Endodermal cell (in vitro differentiated cells): ENCODE results near the gene MRPS11. TPM values are rescaled to one million over a fixed set of nuclear protein-coding genes. Genes with fewer than 3 reads are reported as not detected.
"Not testable (repeated sequence)": the region's sequence is repeated elsewhere in the genome, so short reads cannot be mapped to it uniquely, and the experiment has no call there.

Experiments used
- DNase-seq: peaks from one replicate; pipeline ENCODE4 v3.0.0-alpha.2; 2017
- H3K27ac ChIP-seq: 2 replicates; pipeline ENCODE4 v1.5.1; 2013; ENCODE audit warnings: mild to moderate bottlenecking, low read depth, low read length, moderate library complexity
- H3K27me3 ChIP-seq: 2 replicates; pipeline ENCODE4 v1.6.1; 2013; ENCODE audit warnings: mild to moderate bottlenecking, low read length, moderate library complexity; ENCODE audit not compliant: insufficient read depth, control insufficient read depth, poor library complexity, severe bottlenecking
- H3K36me3 ChIP-seq: 2 replicates; pipeline ENCODE4 v1.7.0; 2013; ENCODE audit warnings: mild to moderate bottlenecking, low read length, moderate library complexity; ENCODE audit not compliant: control insufficient read depth, insufficient read depth
- H3K4me1 ChIP-seq: one replicate; pipeline ENCODE4 v1.7.0; 2013; ENCODE audit warnings: low read length; ENCODE audit not compliant: control insufficient read depth, insufficient read depth
- H3K4me3 ChIP-seq: 2 replicates; pipeline ENCODE4 v1.5.1; 2013; ENCODE audit warnings: mild to moderate bottlenecking, low read length, moderate library complexity
- H3K9ac ChIP-seq: 2 replicates; pipeline ENCODE4 v1.6.1; 2013; ENCODE audit warnings: mild to moderate bottlenecking, low read length, moderate library complexity; ENCODE audit not compliant: poor library complexity, severe bottlenecking; ENCODE audit errors: extremely low read depth
- H3K9me3 ChIP-seq: 2 replicates; pipeline ENCODE4 v1.6.1; 2013; ENCODE audit warnings: mild to moderate bottlenecking, low read length, moderate library complexity; ENCODE audit not compliant: control insufficient read depth
- H3K27ac Mint-ChIP-seq: 2 replicates; pipeline ENCODE4 v1.8.0; 2020; ENCODE audit warnings: mixed read lengths
- H3K27me3 Mint-ChIP-seq: 2 replicates; pipeline ENCODE4 v1.8.0; 2021; ENCODE audit warnings: mild to moderate bottlenecking, mixed read lengths; ENCODE audit not compliant: insufficient read depth
- H3K36me3 Mint-ChIP-seq: 2 replicates; pipeline ENCODE4 v1.8.0; 2020; ENCODE audit warnings: low read depth, mixed read lengths
- H3K4me1 Mint-ChIP-seq: 2 replicates; pipeline ENCODE4 v1.8.0; 2020; ENCODE audit warnings: mixed read lengths
- H3K4me3 Mint-ChIP-seq: 2 replicates; pipeline ENCODE4 v1.8.0; 2020; ENCODE audit warnings: mild to moderate bottlenecking, moderate library complexity, mixed read lengths
- H3K9me3 Mint-ChIP-seq: 2 replicates; pipeline ENCODE4 v1.8.0; 2020; ENCODE audit warnings: mild to moderate bottlenecking, mixed read lengths
- WGBS, 2 experiments: methylation state at CpG; one replicate each; pipeline versions ENCODE4 v1.1.5 to v1.1.7; 2013; ENCODE audit warnings: missing lambda C conversion rate in 2 of 2, mixed read lengths in 1 of 2; ENCODE audit not compliant: insufficient coverage in 1 of 2, insufficient read length in 1 of 2; 5-methylcytosine and 5-hydroxymethylcytosine counted together
- total RNA-seq, 2 donors: library from RNA; stranded (reverse); fragmentation: NEBNext Ultra II Directional in 1 of 2; extraction: Animal tissue kit (Norgen Biotek cat#: 25700) in 1 of 2; gene quantifications; 2 replicates in 1 of 2; 3 replicates in 1 of 2; pipeline ENCODE4 v1.2.1, GENCODE V29; 2021
- TF ChIP-seq, protein P1 (sequence below): fragments of 200-600 bp; sonication (generic); conservative IDR thresholded peaks from 2 replicates; pipeline ENCODE4 v1.5.0; 2021; ENCODE audit warnings: antibody characterized with exemption, mild to moderate bottlenecking

Gene MRPS11
- total RNA-seq, 2 donors from 2014 or later = 44.8 to 49.0 TPM

DNA sequence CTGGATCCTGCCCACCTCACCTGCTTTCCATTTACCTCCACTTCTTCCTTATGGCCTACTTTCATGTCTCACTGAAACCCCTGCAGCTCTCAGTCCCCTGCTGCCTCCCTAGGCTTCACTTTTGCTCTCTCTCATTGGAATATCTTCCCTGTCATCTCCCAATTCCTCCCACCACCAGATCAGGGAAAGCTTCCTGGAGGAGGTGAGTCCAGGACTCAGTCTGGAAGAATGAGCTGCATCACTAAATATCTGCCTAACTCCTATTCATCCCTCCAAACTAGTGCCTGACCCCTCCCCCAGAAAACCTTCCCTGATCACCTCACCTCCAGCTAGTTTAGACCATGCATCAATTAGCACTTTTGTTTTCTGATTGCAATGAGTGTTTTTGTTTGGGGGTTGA lies 37.5 kb upstream of the MRPS11 start:
- Mint-ChIP-seq H3K27ac (no peak overlapping the region), H3K27me3 (peaks cover 75% of the 10 kb centered on the region), H3K36me3 (no peaks in the 10 kb centered on the region), H3K4me3 (no peak overlapping the region), H3K9me3 (no peaks in the 10 kb centered on the region), H3K4me1 (peaks cover 18% of the 10 kb centered on the region)
- Histone ChIP-seq H3K4me1 (no peaks in the 10 kb centered on the region), H3K9me3 (no peaks in the 10 kb centered on the region), H3K4me3 (no peak overlapping the region), H3K27ac (no peak overlapping the region), H3K9ac (no peak overlapping the region), H3K27me3 (peaks cover 68% of the 10 kb centered on the region), H3K36me3 (no peaks in the 10 kb centered on the region)
- DNase-seq = no peak
- TF ChIP-seq, protein P1, sequence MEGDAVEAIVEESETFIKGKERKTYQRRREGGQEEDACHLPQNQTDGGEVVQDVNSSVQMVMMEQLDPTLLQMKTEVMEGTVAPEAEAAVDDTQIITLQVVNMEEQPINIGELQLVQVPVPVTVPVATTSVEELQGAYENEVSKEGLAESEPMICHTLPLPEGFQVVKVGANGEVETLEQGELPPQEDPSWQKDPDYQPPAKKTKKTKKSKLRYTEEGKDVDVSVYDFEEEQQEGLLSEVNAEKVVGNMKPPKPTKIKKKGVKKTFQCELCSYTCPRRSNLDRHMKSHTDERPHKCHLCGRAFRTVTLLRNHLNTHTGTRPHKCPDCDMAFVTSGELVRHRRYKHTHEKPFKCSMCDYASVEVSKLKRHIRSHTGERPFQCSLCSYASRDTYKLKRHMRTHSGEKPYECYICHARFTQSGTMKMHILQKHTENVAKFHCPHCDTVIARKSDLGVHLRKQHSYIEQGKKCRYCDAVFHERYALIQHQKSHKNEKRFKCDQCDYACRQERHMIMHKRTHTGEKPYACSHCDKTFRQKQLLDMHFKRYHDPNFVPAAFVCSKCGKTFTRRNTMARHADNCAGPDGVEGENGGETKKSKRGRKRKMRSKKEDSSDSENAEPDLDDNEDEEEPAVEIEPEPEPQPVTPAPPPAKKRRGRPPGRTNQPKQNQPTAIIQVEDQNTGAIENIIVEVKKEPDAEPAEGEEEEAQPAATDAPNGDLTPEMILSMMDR = no peak

DNA sequence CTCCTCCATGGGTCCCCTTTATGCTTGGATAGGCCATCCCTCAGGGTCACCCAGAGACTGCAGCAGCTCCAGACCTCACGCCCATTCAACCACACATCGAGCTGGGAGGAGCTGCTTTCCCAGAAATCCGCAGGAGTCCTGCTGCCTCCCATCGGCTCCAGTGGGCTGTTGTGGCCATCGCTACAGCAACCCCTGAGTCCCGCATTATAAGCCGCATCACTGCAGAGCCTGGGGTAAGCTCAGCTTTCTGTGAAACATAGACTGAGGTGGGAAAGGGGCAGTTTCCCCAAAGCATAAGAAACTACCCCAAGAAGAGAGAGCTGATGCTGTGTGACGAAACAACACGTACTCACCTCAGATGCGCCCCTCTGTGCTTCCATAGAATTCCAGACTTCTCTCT lies 36.1 kb upstream of the MRPS11 start:
- Mint-ChIP-seq H3K9me3 (no peaks in the 10 kb centered on the region), H3K27me3 (peaks cover 61% of the 10 kb centered on the region), H3K36me3 (no peaks in the 10 kb centered on the region), H3K27ac (no peak overlapping the region), H3K4me1 (peaks cover 18% of the 10 kb centered on the region), H3K4me3 (no peak overlapping the region)
- Histone ChIP-seq H3K27me3 (peaks cover 54% of the 10 kb centered on the region), H3K9me3 (no peaks in the 10 kb centered on the region), H3K4me3 (no peak overlapping the region), H3K36me3 (no peaks in the 10 kb centered on the region), H3K4me1 (no peaks in the 10 kb centered on the region), H3K9ac (no peak overlapping the region), H3K27ac (no peak overlapping the region)
- 77 to 89% methylated on average over 4 to 10 of the region's 10 CpGs for WGBS, 2 experiments
- DNase-seq = peak; percentile 82
- TF ChIP-seq, protein P1 = no peak

DNA sequence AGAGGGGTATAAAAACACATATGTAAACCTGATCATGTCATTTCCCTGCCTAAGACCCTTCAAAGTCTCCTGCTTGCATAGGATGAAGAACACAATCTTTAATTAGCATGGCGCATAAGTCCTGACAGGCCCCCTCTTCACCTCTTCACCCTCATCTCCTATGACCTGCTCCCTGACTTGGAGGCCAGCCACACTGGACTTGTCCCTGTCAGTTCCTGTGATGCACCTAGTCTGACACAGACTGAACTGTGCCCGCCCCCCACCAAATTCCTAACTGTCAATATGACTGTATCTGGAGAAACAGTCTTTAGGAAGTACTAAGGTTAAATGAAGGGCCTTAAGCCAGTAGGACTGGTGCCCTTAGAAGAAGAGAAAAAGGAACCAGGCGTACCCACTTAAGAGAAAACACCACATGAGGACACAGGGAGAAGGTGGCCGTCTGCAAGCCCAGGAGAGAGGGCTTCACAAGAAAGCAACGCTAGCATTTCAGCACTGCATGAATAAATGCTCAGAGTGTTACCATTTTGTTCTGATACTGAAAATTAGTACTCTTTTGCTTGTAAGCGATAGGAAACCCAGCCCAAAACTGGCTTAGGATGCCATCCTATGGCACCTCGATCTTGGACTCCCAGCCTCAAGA lies 34.3 kb upstream of the MRPS11 start:
- H3K27ac Mint-ChIP-seq = no peak overlapping the region
- Histone ChIP-seq H3K36me3 (no peaks in the 10 kb centered on the region), H3K9ac (no peak overlapping the region), H3K27me3 (peaks cover 50% of the 10 kb centered on the region), H3K4me1 (no peaks in the 10 kb centered on the region), H3K27ac (no peak overlapping the region), H3K4me3 (no peak overlapping the region), H3K9me3 (no peaks in the 10 kb centered on the region)
- no peak overlapping the region for H3K4me3 Mint-ChIP-seq
- peaks cover 59% of the 10 kb centered on the region for H3K27me3 Mint-ChIP-seq
- H3K36me3 Mint-ChIP-seq = no peaks in the 10 kb centered on the region
- 90 to 91% methylated on average over 6 to 7 of the region's 7 CpGs for WGBS, 2 experiments
- no peaks in the 10 kb centered on the region for H3K9me3 Mint-ChIP-seq
- H3K4me1 Mint-ChIP-seq = peaks cover 14% of the 10 kb centered on the region
- TF ChIP-seq, protein P1 = no peak
- DNase-seq = no peak

DNA sequence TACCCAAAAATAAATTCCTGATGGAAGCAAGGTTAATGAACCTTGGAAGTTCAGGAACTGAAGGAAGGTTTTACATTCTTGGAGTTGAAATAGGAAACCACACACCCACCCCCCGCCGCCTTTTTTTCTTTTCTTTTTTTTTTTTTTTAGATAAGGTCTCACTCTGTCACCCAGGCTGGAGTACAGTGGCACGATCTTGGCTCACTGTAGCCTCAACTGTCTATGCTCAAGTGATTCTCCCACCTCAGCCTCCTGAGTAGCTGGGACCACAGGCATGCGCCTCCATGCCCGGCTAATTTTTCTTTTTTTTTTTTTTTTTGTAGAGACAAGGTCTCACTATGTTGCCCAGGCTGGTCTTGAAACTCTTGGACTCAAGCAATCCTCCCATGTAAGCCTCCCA lies 33.4 kb upstream of the MRPS11 start:
- H3K9me3 ChIP-seq, H3K27ac Mint-ChIP-seq, DNase-seq, H3K4me3 ChIP-seq, H3K9me3 Mint-ChIP-seq, H3K36me3 ChIP-seq, H3K4me3 Mint-ChIP-seq, H3K4me1 Mint-ChIP-seq, H3K36me3 Mint-ChIP-seq, H3K9ac ChIP-seq, H3K27ac ChIP-seq, H3K4me1 ChIP-seq: not testable (repeated sequence)
- 44 to 81% methylated on average over 3 to 5 of the region's 5 CpGs for WGBS, 2 experiments
- H3K27me3 Mint-ChIP-seq = peaks cover 61% of the 10 kb centered on the region
- H3K27me3 ChIP-seq = peaks cover 50% of the 10 kb centered on the region
